Activated CD8-positive, alpha-beta memory T cell treated with anti-CD3 and anti-CD28 coated beads, Interleukin-2, amount 50 U/mL, for 48 hours (primary cell): Measurements from ENCODE around the gene PROSER3.
"Not testable (repeated sequence)": the region's sequence is repeated elsewhere in the genome, so short reads cannot be mapped to it uniquely, and the experiment has no call there.

Experiments used
- DNase-seq: peaks from one replicate; pipeline ENCODE4 v3.0.0-alpha.2; 2020

The PROSER3 gene

DNA sequence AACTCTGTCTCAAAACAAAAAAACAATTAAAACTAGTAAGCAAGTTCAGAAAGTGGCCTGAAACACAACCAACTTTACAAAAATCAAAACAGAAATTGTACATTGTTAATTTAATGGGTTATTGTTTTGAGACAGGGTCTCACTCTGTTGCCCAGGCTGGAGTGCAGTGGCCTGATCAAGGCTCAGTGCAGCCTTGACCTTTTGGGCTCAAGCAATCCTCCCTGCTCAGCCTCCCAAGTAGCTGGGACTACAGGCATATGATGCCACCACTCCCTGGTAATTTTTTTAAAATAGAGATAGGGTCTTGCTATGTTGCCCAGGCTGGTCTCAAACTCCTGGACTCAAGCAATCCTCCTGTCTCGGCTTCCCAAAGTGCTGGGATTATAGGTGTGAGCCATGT lies 37.6 kb downstream of the PROSER3 start:
- DNase-seq: not testable (repeated sequence)

DNA sequence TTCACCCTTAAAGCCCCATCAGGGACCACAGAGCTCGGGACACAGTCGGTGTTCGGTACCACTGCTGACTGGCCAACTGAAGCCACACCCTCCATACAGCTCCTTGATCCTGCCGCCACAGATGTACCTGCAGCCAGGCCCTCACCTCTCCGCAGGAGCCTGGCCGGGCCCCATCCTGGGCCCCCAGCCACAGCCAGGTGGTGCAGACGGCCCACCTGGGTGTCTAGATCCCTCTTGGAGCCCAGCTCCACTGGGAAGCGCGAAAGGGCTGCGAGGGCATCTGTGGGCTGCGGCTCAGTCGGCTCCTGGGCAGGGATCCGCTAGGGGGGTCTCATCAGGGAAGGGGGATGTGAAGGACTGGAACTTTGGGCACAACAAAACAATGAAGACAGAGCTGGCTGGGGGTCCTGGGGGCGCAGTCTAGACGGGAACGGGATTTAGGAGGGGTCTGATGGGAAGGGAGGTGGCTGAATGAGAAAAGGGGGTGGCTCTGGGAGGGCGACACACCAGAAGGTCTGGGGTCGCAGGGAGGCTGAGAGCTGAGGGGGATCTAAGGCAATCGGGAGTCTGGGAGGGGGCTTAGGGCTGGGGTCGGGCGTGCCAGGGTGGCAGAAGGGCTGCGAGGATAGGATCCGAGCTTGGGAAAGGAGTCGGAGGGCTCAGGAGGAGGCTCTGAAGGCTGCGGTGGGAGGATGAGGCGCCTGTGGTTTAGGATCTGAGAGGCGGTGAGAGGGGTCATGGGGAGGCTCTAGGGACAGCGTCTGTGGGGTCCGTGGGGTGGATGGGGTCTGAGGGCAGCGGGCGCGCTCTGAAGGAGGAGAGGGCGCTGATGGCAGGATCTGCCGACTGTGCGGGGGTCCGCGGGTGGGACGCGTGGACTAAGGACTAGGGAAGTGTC lies 38.9 kb downstream of the PROSER3 start:
- DNase-seq: no peak

DNA sequence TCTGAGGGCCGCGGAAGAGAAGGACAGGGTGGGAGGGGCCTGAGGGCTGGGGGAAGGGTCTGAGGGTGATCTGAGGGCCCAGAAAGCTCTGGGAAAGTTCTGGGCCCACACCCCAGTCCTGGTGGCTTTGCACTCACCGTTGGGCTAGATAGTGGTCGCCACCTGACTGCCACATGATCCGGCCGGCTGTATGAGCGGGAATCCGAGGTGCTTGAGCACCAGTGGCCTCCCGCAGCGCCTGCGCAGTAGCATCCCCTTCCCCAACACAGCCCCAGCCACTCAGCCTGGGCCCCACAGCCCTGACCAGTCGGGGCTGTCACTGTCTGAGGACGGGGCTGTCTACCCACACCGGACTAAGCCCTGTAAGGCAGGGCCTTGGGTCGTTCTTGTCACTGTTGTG lies 39.7 kb downstream of the PROSER3 start:
- DNase-seq: no peak

- no peak for DNase-seq
These were observed 43.9 kb downstream of the PROSER3 start for GRCh38 chr19:35801828-35802227.

- DNase-seq: no peak
These were observed 47.6 kb downstream of the PROSER3 start for GRCh38 chr19:35805526-35806102.

- DNase-seq: no peak
These were observed 48.6 kb downstream of the PROSER3 start for GRCh38 chr19:35806597-35806996.

- no peak for DNase-seq
These were observed 49.7 kb downstream of the PROSER3 start for GRCh38 chr19:35807633-35808032.

DNA sequence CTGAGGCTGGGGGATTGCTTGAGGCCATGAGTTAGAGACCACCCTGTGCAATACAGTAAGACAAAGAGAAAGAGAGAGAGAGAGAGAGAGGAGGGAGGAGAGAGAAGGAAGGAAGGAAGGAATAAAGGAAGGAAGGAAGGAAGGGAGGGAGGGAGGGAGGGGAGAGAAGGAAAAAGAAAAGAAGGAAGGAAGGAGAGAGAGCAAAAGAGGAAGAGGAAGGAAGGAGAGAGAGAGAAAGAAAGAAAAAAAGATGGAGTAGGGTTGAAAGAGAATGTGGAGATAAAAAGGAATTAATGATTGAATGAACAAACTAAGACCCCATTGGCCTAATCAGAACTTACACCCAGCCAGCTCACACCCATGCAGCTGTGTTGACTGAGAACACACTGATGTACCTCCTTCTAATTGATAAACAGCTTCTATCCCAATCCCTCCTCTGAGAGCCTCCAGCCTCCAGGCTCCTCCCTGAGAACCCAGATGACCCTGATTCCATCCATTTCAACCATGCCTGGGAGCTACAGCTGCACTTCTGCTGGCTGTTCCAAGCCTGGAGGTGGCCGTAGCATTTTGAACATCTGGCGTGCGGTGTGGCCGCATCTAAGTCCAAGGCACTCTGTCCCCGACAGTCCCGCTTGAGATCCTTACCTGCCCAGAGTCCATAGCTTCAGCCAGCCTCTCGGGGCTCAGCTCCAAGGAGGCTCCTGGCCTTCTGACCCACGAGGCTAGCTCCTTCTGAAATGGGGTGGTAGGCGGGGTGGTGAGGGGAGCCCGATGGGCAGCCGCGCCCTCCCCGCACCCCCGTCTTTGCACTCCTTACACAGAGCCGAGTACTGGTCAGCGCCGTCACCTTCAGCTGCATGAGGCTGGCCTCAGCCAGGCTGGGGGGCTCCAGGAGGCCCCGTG lies 53.6 kb downstream of the PROSER3 start:
- DNase-seq: no peak

GRCh38 chr19:35812220-35813042 lies 54.5 kb downstream of the PROSER3 start, which contains the start of gene PRODH2:
PRODH2 (minus strand) TSS chr19:35812845; CDS start chr19:35812805, 40 bp downstream.
- DNase-seq: no peak

GRCh38 chr19:35813043-35813890 lies 55.3 kb downstream of the PROSER3 start:
- no peak for DNase-seq

DNA sequence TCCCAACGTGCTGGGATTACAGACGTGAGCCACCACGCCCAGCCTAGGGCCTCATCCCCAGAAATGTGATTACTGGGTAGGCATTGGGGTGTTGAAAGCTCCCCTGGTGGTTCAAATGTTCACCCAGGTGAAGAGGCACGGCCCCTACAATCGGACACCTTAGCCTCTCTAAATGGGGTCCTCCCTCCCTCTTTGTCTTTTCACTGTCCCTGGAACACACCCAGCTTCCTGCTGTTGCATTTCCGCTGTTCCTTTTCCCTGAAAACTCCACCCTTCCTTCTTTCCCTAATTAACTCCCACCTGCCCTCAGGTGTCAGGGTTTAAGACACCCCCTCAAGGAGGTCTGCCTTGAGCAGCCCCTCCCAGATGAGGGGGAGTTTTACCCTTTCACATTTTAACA lies 58.3 kb downstream of the PROSER3 start:
- no peak for DNase-seq

DNA sequence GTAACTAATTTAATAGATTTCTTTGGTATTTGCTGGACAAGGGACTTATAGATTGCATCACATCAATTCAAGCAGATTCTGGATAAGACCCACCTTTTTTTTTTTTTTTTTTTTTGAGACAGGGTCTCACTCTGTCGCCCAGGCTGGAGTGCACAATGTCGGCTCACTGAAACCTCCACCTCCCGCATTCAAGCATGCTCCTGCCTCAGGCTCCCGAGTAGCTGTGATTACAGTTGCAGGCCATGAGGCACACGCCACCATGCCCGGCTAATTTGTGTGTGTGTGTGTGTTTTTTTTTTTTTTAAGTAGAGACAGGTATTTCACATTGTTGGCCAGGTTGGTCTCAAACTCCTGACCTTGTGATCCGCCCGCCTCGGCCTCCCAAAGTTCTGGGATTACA lies 58.9 kb downstream of the PROSER3 start:
- DNase-seq: no peak

DNA sequence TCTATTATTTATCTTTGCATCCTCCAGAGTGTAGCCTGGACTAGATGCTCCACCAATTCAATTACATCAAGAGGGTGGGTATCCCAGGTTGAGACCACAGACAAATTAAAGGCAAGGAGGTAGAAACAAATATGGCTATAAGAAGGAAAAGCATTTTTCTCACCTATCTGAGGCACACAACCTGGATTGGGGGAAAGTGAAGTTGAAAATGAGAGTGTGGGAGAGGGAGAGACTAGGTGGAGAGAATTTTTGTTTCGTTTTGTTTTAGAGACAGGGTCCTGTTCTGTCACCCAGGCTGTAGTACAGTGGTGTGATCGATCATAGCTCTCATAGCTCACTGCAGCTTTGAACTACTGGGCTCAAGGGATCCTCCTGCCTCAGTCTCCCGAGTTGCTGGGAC lies 60.5 kb downstream of the PROSER3 start:
- DNase-seq: no peak
